Measurements from ENCODE around the gene TNNC2.
"Not testable (repeated sequence)": the region's sequence is repeated elsewhere in the genome, so short reads cannot be mapped to it uniquely, and the experiment has no call there.

The TNNC2 gene

GRCh38 chr20:45848969-45849582 is 22.0 kb upstream of the TNNC2 start:
- no peak for DNase-seq

- no peak for DNase-seq
Measured at GRCh38 chr20:45848421-45848820, 21.3 kb upstream of the TNNC2 start.

- no peak for DNase-seq
Measured at GRCh38 chr20:45845452-45845851, 18.3 kb upstream of the TNNC2 start.

GRCh38 chr20:45843506-45843905 is 16.4 kb upstream of the TNNC2 start:
- DNase-seq: no peak

GRCh38 chr20:45842169-45842812 is 15.2 kb upstream of the TNNC2 start:
- DNase-seq: no peak

GRCh38 chr20:45841407-45842129 is 14.5 kb upstream of the TNNC2 start:
- peak in 1 of 56 donors; percentile 5 for DNase-seq

GRCh38 chr20:45840700-45841198 is 13.6 kb upstream of the TNNC2 start:
- DNase-seq: no peak

GRCh38 chr20:45836841-45837240 is 9.7 kb upstream of the TNNC2 start:
- no peak for DNase-seq

- DNase-seq: peak in 1 of 56 donors; percentile 17
Measured at GRCh38 chr20:45835825-45836224, 8.7 kb upstream of the TNNC2 start.

GRCh38 chr20:45835329-45835765 is 8.2 kb upstream of the TNNC2 start:
- DNase-seq: no peak

GRCh38 chr20:45834797-45835161 is 7.7 kb upstream of the TNNC2 start:
- peak in 1 of 56 donors; percentile 18 for DNase-seq

GRCh38 chr20:45833883-45834796 is 7.0 kb upstream of the TNNC2 start:
- DNase-seq: peak in 54 of 56 donors; percentile 12 to 82 (median 67)

- DNase-seq: peak in 49 of 56 donors; percentile 20 to 79 (median 66)
Measured at GRCh38 chr20:45833030-45833882, 6.1 kb upstream of the TNNC2 start, which contains the start of gene SNX21. Gene SNX21, plus strand, starts transcription at chr20:45833799. Its CDS starts 121 bp downstream, at chr20:45833920.

- no peak for DNase-seq
Measured at GRCh38 chr20:45832619-45833018, 5.5 kb upstream of the TNNC2 start.

- not testable (repeated sequence) for DNase-seq
Measured at GRCh38 chr20:45829673-45830106, 2.6 kb upstream of the TNNC2 start.

GRCh38 chr20:45828589-45828988 is 1.5 kb upstream of the TNNC2 start:
- DNase-seq: no peak

GRCh38 chr20:45827712-45828111 is 600 bp upstream of the TNNC2 start:
- DNase-seq: no peak

- peak in 6 of 56 donors; percentile 12 to 32 (median 16) for DNase-seq
Measured at GRCh38 chr20:45826381-45827019, 612 bp downstream of the TNNC2 start.
